Measurements from ENCODE around the gene SOAT2. TPM values are rescaled to one million over a fixed set of nuclear protein-coding genes. Genes with fewer than 3 reads are reported as not detected.

The SOAT2 gene
- polyA plus RNA-seq, 2 of the 4 experiments (the other 2 are of a cell fraction) = 0.09 to 0.14 TPM

- TF ChIP-seq, protein P1, sequence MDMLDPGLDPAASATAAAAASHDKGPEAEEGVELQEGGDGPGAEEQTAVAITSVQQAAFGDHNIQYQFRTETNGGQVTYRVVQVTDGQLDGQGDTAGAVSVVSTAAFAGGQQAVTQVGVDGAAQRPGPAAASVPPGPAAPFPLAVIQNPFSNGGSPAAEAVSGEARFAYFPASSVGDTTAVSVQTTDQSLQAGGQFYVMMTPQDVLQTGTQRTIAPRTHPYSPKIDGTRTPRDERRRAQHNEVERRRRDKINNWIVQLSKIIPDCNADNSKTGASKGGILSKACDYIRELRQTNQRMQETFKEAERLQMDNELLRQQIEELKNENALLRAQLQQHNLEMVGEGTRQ (IDR thresholded peaks at IDR 0.05) = no peak
- TF ChIP-seq CBX2 (IDR thresholded peaks at IDR 0.05; ENCODE audit: borderline replicate concordance, low read depth) = no peak
- TF ChIP-seq, protein P2, sequence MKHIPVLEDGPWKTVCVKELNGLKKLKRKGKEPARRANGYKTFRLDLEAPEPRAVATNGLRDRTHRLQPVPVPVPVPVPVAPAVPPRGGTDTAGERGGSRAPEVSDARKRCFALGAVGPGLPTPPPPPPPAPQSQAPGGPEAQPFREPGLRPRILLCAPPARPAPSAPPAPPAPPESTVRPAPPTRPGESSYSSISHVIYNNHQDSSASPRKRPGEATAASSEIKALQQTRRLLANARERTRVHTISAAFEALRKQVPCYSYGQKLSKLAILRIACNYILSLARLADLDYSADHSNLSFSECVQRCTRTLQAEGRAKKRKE (CRISPR knock-in tag; IDR thresholded peaks at IDR 0.05; ENCODE audit: low read depth) = no peak
- no peak for TF ChIP-seq HOXA7 (CRISPR knock-in tag; IDR thresholded peaks at IDR 0.05)
Measured at GRCh38 chr12:53086361-53086760, 16.9 kb upstream of the SOAT2 start (continued).

GRCh38 chr12:53090105-53090504 is 13.2 kb upstream of the SOAT2 start:
- Histone ChIP-seq H3K4me1 (peaks cover 11% of the 10 kb centered on the region), H3K4me3 (no peak overlapping the region), H3K9me3 (no peaks in the 10 kb centered on the region; the same call in 2 of the 3 replicates), H3K27ac (no peak overlapping the region), H3K4me2 (no peak overlapping the region)
- 72% methylated on average over 6 of the region's 6 CpGs for WGBS (ENCODE audit: missing lambda C conversion rate)
- ChIA-PET CTCF (interaction anchor here (0.9 to 38.0 kb wide), 3 partner anchors 9 to 107 kb away, joined by 3 to 1424 read pairs (median 10); partner anchors contain the start of genes SPRYD3 and TNS2), POLR2A (interaction anchor here (1.6 kb wide), 1 partner anchor 11 kb away, joined by 7 read pairs; the partner anchor contains the start of gene SPRYD3)
- no peak for TF ChIP-seq EHF (CRISPR knock-in tag; IDR thresholded peaks at IDR 0.05)
- TF ChIP-seq NPAS2 (CRISPR knock-in tag; IDR thresholded peaks at IDR 0.05; ENCODE audit: borderline replicate concordance) = no peak
- no peak for TF ChIP-seq PBX3 (IDR thresholded peaks at IDR 0.05)
- TF ChIP-seq EP300 (IDR thresholded peaks at IDR 0.05) = no peak
- TF ChIP-seq E2F6 (IDR thresholded peaks at IDR 0.05; ENCODE audit: borderline replicate concordance, low read depth) = no peak
- no peak for TF ChIP-seq MYC (IDR thresholded peaks at IDR 0.05; ENCODE audit: borderline replicate concordance, low read length)
- TF ChIP-seq NFE2L2 (conservative IDR thresholded peaks at IDR 0.05; ENCODE audit: low read length) = no peak
- TF ChIP-seq, protein P2 (CRISPR knock-in tag; IDR thresholded peaks at IDR 0.05; ENCODE audit: low read depth) = no peak
- TF ChIP-seq RAD21 (conservative IDR thresholded peaks at IDR 0.05 in 1 of 2, IDR thresholded peaks at IDR 0.05 in 1 of 2) = no peak
- TF ChIP-seq NR3C1 (IDR thresholded peaks at IDR 0.05) = no peak
- TF ChIP-seq, protein P3, sequence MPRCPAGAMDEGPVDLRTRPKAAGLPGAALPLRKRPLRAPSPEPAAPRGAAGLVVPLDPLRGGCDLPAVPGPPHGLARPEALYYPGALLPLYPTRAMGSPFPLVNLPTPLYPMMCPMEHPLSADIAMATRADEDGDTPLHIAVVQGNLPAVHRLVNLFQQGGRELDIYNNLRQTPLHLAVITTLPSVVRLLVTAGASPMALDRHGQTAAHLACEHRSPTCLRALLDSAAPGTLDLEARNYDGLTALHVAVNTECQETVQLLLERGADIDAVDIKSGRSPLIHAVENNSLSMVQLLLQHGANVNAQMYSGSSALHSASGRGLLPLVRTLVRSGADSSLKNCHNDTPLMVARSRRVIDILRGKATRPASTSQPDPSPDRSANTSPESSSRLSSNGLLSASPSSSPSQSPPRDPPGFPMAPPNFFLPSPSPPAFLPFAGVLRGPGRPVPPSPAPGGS (IDR thresholded peaks at IDR 0.05) = no peak
- no peak for TF ChIP-seq BHLHE40 (IDR thresholded peaks at IDR 0.05; ENCODE audit: low read depth, low read length)
- no peak for TF ChIP-seq HEYL (CRISPR knock-in tag; IDR thresholded peaks at IDR 0.05)
- no peak for TF ChIP-seq HOXA7 (CRISPR knock-in tag; IDR thresholded peaks at IDR 0.05)
- TF ChIP-seq MAFK (IDR thresholded peaks at IDR 0.05; ENCODE audit: partially characterized antibody) = no peak
- no peak for TF ChIP-seq HES2 (IDR thresholded peaks at IDR 0.05)
- TF ChIP-seq JUNB (IDR thresholded peaks at IDR 0.05) = no peak
- no peak for TF ChIP-seq HMGXB4 (CRISPR knock-in tag; IDR thresholded peaks at IDR 0.05; ENCODE audit: borderline replicate concordance)
- no peak for FAIRE-seq
- DNase-seq (ENCODE audit: low read depth in 1 of 2, low spot score in 1 of 2) = no peak
- no peak for ATAC-seq
